Lung (tissue), 12 donors: ENCODE data around the gene WWTR1. TPM values are rescaled to one million over a fixed set of nuclear protein-coding genes. Genes with fewer than 3 reads are reported as not detected.

Experiments
- ATAC-seq: fragments of 200-7000 bp; cut with Tn5 transposase; one replicate; pipeline ENCODE4 v1.9.1; 2020; ENCODE audit warnings: moderate number of reproducible peaks; ENCODE audit not compliant: insufficient read depth, low FRiP score
- DNase-seq, 3 donors: peaks; one replicate each; pipeline ENCODE4 v3.0.0-alpha.2; 2013 to 2017
- H3K27ac ChIP-seq, 2 donors: one replicate each; pipeline ENCODE4 v1.5.1; 2013; ENCODE audit warnings: mild to moderate bottlenecking in 2 of 2, moderate library complexity in 2 of 2, control low read depth in 1 of 2, inconsistent platforms in 1 of 2, low read depth in 1 of 2, low read length in 1 of 2
- H3K27me3 ChIP-seq, 3 donors: one replicate each; pipeline ENCODE4 v1.5.1; 2013; ENCODE audit warnings: low read length in 2 of 3; ENCODE audit not compliant: control insufficient read depth in 3 of 3, insufficient read depth in 3 of 3
- H3K36me3 ChIP-seq, 4 donors: one replicate each; pipeline ENCODE4 v1.5.1; 2013; ENCODE audit warnings: low read length in 4 of 4, mild to moderate bottlenecking in 1 of 4, moderate library complexity in 1 of 4; ENCODE audit not compliant: control insufficient read depth in 4 of 4, insufficient read depth in 4 of 4
- H3K4me1 ChIP-seq, 5 donors: one replicate each; pipeline ENCODE4 v1.5.1; 2013; ENCODE audit warnings: low read length in 5 of 5, mild to moderate bottlenecking in 2 of 5, moderate library complexity in 1 of 5; ENCODE audit not compliant: control insufficient read depth in 5 of 5, insufficient read depth in 5 of 5
- H3K4me3 ChIP-seq: one replicate; pipeline ENCODE4 v1.5.1; 2013; ENCODE audit warnings: mild to moderate bottlenecking, control low read depth, moderate library complexity
- H3K9ac ChIP-seq, 2 donors: one replicate each; pipeline ENCODE4 v1.5.1; 2013; ENCODE audit warnings: low read length in 2 of 2, control low read depth in 1 of 2; ENCODE audit not compliant: insufficient read depth in 1 of 2
- H3K9me3 ChIP-seq, 4 donors: one replicate each; pipeline ENCODE4 v1.5.1; 2013; ENCODE audit warnings: low read length in 3 of 4, mild to moderate bottlenecking in 1 of 4, moderate library complexity in 1 of 4; ENCODE audit not compliant: control insufficient read depth in 4 of 4, insufficient read depth in 3 of 4
- WGBS, 2 donors: extraction: QIAGEN DNeasy Blood & Tissue Kit; methylation state at CpG; one replicate each; pipeline ENCODE4 v1.1.7; 2013; 5-methylcytosine and 5-hydroxymethylcytosine counted together
- polyA plus RNA-seq, 2 donors: library from polyadenylated mRNA; stranded (reverse); fragments of 200-250 nt; gene quantifications; one replicate each; pipeline ENCODE4 v1.2.1, GENCODE V29; 2013
- total RNA-seq, 2 donors: library from RNA; depleted of rRNA in 1 of 2; stranded (reverse); fragments of >200 nt in 1 of 2; gene quantifications; one replicate each; pipeline ENCODE4 v1.2.1, GENCODE V29; 2014 to 2021
- TF ChIP-seq, protein P1 (sequence below): IDR thresholded peaks from 2 replicates; pipeline ENCODE4 v1.5.1; 2012; ENCODE audit warnings: mild to moderate bottlenecking; ENCODE audit errors: control extremely low read depth, extremely low read depth
- donor health status: control.
- donor health status: control.
- donor health status: Bipolar disorder and iron deficiency.
- donor health status: healthy.
- donor health status: DM: yes; HTN: yes; CAD: no.

Gene WWTR1
- total and polyA plus RNA-seq, 4 donors: 29.3 to 186 (median 63.4) TPM

DNA sequence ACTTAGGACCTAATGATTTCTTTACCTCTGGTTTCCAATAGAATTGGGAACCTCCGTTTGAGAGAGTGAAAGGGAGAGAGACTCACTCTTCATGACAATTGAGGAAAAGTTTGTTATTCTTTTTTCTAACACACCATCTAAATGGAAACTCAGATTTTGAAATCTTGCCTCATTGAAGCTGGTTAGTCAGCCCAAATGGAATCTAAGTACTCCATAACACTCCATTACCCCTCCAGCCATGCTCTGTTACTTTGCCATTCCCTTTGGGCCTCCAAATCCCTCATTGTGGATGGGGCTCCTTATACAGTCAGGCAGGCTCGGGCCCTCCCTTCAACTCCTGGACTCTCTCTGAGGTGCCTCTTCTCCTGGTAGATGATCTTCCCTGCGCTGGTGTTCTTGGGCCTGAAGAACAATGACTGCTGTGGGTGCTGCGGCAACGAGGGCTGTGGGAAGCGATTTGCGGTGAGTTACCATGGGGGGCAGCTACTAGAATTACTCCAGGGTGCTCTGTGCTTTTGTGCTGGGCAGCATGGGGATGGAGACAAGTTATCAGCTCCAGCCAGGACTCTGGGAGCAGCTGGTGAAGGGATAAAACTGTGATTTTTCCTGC is 182.3 kb downstream of the WWTR1 start:
- Histone ChIP-seq H3K27me3 (no peaks in the 10 kb centered on the region), H3K4me1 (peaks cover 0 to 15% (median 3%) of the 10 kb centered on the region in 5 donors), H3K36me3 (no peaks in the 10 kb centered on the region), H3K27ac (no peak overlapping the region), H3K9me3 (no peaks in the 10 kb centered on the region), H3K9ac (no peak overlapping the region), H3K4me3 (no peak overlapping the region)
- TF ChIP-seq, protein P1, sequence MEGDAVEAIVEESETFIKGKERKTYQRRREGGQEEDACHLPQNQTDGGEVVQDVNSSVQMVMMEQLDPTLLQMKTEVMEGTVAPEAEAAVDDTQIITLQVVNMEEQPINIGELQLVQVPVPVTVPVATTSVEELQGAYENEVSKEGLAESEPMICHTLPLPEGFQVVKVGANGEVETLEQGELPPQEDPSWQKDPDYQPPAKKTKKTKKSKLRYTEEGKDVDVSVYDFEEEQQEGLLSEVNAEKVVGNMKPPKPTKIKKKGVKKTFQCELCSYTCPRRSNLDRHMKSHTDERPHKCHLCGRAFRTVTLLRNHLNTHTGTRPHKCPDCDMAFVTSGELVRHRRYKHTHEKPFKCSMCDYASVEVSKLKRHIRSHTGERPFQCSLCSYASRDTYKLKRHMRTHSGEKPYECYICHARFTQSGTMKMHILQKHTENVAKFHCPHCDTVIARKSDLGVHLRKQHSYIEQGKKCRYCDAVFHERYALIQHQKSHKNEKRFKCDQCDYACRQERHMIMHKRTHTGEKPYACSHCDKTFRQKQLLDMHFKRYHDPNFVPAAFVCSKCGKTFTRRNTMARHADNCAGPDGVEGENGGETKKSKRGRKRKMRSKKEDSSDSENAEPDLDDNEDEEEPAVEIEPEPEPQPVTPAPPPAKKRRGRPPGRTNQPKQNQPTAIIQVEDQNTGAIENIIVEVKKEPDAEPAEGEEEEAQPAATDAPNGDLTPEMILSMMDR: no peak
- DNase-seq (no peak), ATAC-seq (no peak)
- WGBS, 2 donors: 97 to 98% methylated on average over 7 of the region's 7 CpGs

DNA sequence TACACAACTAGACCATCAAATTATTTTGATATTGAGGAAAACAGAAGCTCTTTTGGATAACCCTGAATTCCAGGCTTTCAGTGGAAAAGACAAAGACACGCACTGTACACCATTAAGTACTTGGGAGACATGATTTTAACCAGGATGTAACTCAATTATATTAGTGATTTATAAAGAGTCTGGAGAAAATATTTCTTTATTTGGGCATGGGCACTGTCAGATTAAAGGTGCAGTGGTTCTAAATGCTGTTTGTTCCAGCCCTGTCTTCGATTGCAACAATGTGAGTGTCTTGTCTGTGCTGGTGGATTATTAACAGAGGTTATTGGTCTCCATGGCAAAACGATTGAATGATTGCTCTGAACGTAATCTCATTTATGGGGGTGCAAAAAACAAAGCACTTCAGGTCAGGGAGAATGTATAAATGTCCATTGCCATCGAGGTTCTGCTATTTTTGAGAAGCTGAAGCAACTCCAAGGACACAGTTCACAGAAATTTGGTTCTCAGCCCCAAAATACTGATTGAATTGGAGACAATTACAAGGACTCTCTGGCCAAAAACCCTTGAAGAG is 183.5 kb downstream of the WWTR1 start, which contains the start of gene TM4SF4:
Gene TM4SF4, plus strand, starts transcription at position 448 of the 568 bp plus-strand sequence. CDS start 181 bp downstream, outside the sequence.
- no peak within 1 kb of the TSS for H3K9ac ChIP-seq
- H3K9me3 ChIP-seq: no peaks in the 10 kb centered on the region
- 74 to 82% methylated on average over 5 of the region's 5 CpGs for WGBS, 2 donors
- no peaks in the 10 kb centered on the region for H3K36me3 ChIP-seq
- TF ChIP-seq, protein P1: no peak
- peaks cover 0 to 15% (median 3%) of the 10 kb centered on the region in 5 donors for H3K4me1 ChIP-seq
- ATAC-seq (no peak), DNase-seq (no peak)
- no peak within 1 kb of the TSS for H3K4me3 ChIP-seq
- no peaks in the 10 kb centered on the region for H3K27me3 ChIP-seq
- peak within 1 kb of the TSS in 1 of 2 donors; percentile 26 for H3K27ac ChIP-seq

DNA sequence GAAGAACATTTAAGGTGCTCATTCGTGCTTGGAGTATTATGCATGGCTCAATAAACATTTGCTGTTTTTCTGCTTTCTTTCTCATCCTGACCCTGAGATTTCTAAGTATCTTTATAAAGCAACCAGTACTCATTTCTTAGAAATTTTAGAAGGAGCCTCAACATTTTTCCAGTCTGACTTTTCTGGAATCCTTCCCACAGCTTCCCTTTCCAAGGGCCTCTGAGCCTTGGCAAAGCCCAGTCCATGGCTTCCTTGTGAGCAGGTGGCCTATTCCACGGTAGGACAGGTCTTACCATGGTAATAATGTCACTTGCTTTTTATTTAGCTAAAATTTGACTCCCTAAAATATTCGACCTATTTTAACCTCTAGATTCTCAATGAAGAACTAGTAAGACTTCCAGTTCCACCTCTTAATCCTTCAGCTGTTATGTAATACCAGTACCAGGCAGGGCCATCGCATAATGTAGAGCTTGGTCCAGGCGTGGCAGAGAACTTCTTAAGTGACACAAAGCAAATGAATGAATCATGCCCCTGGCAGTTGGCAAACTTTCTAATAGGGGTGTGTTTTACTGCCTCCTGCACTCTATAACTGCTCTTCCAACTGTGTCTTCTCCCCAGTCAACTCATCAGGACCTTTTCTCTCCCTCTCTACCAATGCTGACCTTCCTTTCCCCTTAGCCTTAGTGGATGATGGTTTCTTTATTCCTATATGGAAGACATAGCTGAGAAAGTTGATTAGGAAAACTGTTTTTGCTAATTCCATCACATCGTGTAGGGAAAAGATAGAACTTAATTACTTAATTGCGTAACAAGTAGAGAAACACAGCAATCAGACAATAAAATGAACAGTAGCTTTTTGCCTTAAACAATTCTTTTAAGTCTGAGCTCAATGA is 184.2 kb downstream of the WWTR1 start:
- no peaks in the 10 kb centered on the region for H3K9me3 ChIP-seq
- no peak overlapping the region for H3K9ac ChIP-seq
- H3K27ac ChIP-seq: peak overlapping the region in 1 of 2 donors; percentile 79
- H3K4me3 ChIP-seq: no peak overlapping the region
- 56 to 63% methylated on average over 7 of the region's 7 CpGs for WGBS, 2 donors
- ATAC-seq (peak; percentile 70), DNase-seq (peak in 2 of 3 donors; percentile 29 to 52)
- H3K36me3 ChIP-seq: no peaks in the 10 kb centered on the region
- TF ChIP-seq, protein P1: no peak
- H3K27me3 ChIP-seq: no peaks in the 10 kb centered on the region
- H3K4me1 ChIP-seq: peaks cover 0 to 15% (median 3%) of the 10 kb centered on the region in 5 donors
